Mammary epithelial cell (primary cell): ENCODE data around the gene SRM.

ENCODE experiments used
- EZH2 ChIP-seq: IDR thresholded peaks from 2 replicates; pipeline ENCODE4 v1.6.1; 2012; ENCODE audit warnings: low read length, inconsistent platforms, borderline replicate concordance
- TF ChIP-seq, protein P1 (sequence below), 2 donors: IDR thresholded peaks in 1 of 2; conservative IDR thresholded peaks in 1 of 2; 2 replicates each; pipeline ENCODE4 v1.5.1; 2011 to 2012; ENCODE audit warnings: inconsistent platforms in 2 of 2, low read length in 2 of 2, mild to moderate bottlenecking in 2 of 2, control low read depth in 1 of 2, low read depth in 1 of 2; ENCODE audit not compliant: insufficient read depth in 1 of 2; ENCODE audit errors: extremely low read depth in 1 of 2

DNA sequence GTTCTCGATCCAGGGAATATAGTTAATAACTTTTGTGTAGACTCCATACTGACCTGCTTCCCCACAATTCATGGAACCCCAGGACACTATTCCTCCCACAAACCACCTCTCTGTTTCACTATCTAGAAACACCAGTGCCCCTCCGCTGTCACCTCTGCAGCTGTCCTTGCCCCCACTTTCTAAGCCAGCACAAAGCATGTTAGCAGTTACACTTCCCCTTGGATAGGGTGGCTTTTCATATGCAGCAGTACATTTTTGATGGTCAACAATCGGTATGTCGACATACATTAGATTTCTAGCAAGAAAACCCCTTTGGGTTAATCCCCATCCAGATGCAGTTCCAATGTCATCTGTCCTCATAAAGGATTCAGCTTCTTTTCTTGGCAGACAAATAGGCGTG lies 32.9 kb downstream of the SRM start:
- TF ChIP-seq, protein P1, sequence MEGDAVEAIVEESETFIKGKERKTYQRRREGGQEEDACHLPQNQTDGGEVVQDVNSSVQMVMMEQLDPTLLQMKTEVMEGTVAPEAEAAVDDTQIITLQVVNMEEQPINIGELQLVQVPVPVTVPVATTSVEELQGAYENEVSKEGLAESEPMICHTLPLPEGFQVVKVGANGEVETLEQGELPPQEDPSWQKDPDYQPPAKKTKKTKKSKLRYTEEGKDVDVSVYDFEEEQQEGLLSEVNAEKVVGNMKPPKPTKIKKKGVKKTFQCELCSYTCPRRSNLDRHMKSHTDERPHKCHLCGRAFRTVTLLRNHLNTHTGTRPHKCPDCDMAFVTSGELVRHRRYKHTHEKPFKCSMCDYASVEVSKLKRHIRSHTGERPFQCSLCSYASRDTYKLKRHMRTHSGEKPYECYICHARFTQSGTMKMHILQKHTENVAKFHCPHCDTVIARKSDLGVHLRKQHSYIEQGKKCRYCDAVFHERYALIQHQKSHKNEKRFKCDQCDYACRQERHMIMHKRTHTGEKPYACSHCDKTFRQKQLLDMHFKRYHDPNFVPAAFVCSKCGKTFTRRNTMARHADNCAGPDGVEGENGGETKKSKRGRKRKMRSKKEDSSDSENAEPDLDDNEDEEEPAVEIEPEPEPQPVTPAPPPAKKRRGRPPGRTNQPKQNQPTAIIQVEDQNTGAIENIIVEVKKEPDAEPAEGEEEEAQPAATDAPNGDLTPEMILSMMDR (conservative IDR thresholded peaks at IDR 0.05 in 1 of 2, IDR thresholded peaks at IDR 0.05 in 1 of 2; ENCODE audit: extremely low read depth in 1 of 2, insufficient read depth in 1 of 2, low read depth in 1 of 2, low read length in 2 of 2), result no peak
- no peak for TF ChIP-seq EZH2
